ENCODE results near the gene LRRK1.

LRRK1 gene

GRCh38 chr15:101018450-101018849 is 99.3 kb downstream of the LRRK1 start:
- peaks cover 0 to 3% of the 10 kb centered on the region in 2 experiments for H3K27me3 ChIP-seq (ENCODE audit: control insufficient read depth in 1 of 2, insufficient read depth in 1 of 2, low read length in 2 of 2)
- H3K4me3 ChIP-seq (ENCODE audit: insufficient read depth in 1 of 2, low read depth in 1 of 2, low read length in 2 of 2) = no peak overlapping the region
- H3K14ac ChIP-seq (ENCODE audit: low read length in 2 of 2) = no peak overlapping the region
- H3K4ac ChIP-seq (ENCODE audit: low read depth in 1 of 2, low read length in 2 of 2) = no peak overlapping the region
- no peak for DNase-seq
- no peak overlapping the region for H3K23ac ChIP-seq (ENCODE audit: low read length in 2 of 2)
- H3K79me1 ChIP-seq (replicated peaks; ENCODE audit: low read length, poor library complexity, severe bottlenecking) = no peaks in the 10 kb centered on the region
- no peaks in the 10 kb centered on the region for H3K9me3 ChIP-seq (ENCODE audit: control insufficient read depth, low read length)
- no peak overlapping the region for H4K91ac ChIP-seq (ENCODE audit: low read length)
- no peak overlapping the region for H3K27ac ChIP-seq (ENCODE audit: low read length, poor library complexity, severe bottlenecking)
- no peak overlapping the region for H3K9ac ChIP-seq (ENCODE audit: low read length)
- no peak overlapping the region for H2BK5ac ChIP-seq (ENCODE audit: low read depth, low read length, poor library complexity, severe bottlenecking)
- no peak overlapping the region for H2AK5ac ChIP-seq (ENCODE audit: low read length, severe bottlenecking)
- no peak overlapping the region for H4K8ac ChIP-seq (ENCODE audit: low read length)
- no peak overlapping the region for H2BK15ac ChIP-seq (ENCODE audit: low read depth, poor library complexity, severe bottlenecking)
- peaks cover 0 to 70% of the 10 kb centered on the region in 2 experiments for H3K36me3 ChIP-seq (ENCODE audit: control insufficient read depth in 1 of 2, insufficient read depth in 2 of 2, low read depth in 1 of 2, low read length in 2 of 2)
- no peak overlapping the region for H3K18ac ChIP-seq (ENCODE audit: low read depth in 1 of 2, low read length in 2 of 2)
- 90% methylated on average over 13 of the region's 13 CpGs for WGBS
- H2AFZ ChIP-seq (ENCODE audit: low read depth, low read length) = no peak overlapping the region
- H2BK12ac ChIP-seq (ENCODE audit: low read length in 2 of 2) = no peak overlapping the region
- H3K4me2 ChIP-seq (ENCODE audit: low read length, poor library complexity, severe bottlenecking) = no peak overlapping the region
- peaks cover 3% of the 10 kb centered on the region for H3K4me1 ChIP-seq (ENCODE audit: control insufficient read depth, insufficient read depth, low read depth, low read length)
- no peak overlapping the region for H2BK120ac ChIP-seq (ENCODE audit: low read depth, low read length)

- Histone ChIP-seq H3K27ac (ENCODE audit: low read length, poor library complexity, severe bottlenecking) (no peak overlapping the region), H3K23ac (ENCODE audit: low read length in 2 of 2) (no peak overlapping the region), H2AK5ac (ENCODE audit: low read length, severe bottlenecking) (no peak overlapping the region), H3K79me1 (replicated peaks; ENCODE audit: low read length, poor library complexity, severe bottlenecking) (no peaks in the 10 kb centered on the region), H2BK12ac (ENCODE audit: low read length in 2 of 2) (no peak overlapping the region), H4K91ac (ENCODE audit: low read length) (no peak overlapping the region), H3K27me3 (ENCODE audit: control insufficient read depth in 1 of 2, insufficient read depth in 1 of 2, low read length in 2 of 2) (peaks cover 0 to 3% of the 10 kb centered on the region in 2 experiments), H3K14ac (ENCODE audit: low read length in 2 of 2) (no peak overlapping the region), H4K8ac (ENCODE audit: low read length) (no peak overlapping the region), H3K18ac (ENCODE audit: low read depth in 1 of 2, low read length in 2 of 2) (no peak overlapping the region), H2BK120ac (ENCODE audit: low read depth, low read length) (no peak overlapping the region), H2AFZ (ENCODE audit: low read depth, low read length) (no peak overlapping the region), H3K36me3 (ENCODE audit: control insufficient read depth in 1 of 2, insufficient read depth in 2 of 2, low read depth in 1 of 2, low read length in 2 of 2) (peaks cover 0 to 61% of the 10 kb centered on the region in 2 experiments), H3K4me3 (ENCODE audit: insufficient read depth in 1 of 2, low read depth in 1 of 2, low read length in 2 of 2) (no peak overlapping the region), H2BK5ac (ENCODE audit: low read depth, low read length, poor library complexity, severe bottlenecking) (no peak overlapping the region), H3K9me3 (ENCODE audit: control insufficient read depth, low read length) (no peaks in the 10 kb centered on the region), H2BK15ac (ENCODE audit: low read depth, poor library complexity, severe bottlenecking) (no peak overlapping the region), H3K4me1 (ENCODE audit: control insufficient read depth, insufficient read depth, low read depth, low read length) (peaks cover 3% of the 10 kb centered on the region), H3K9ac (ENCODE audit: low read length) (no peak overlapping the region), H3K4ac (ENCODE audit: low read depth in 1 of 2, low read length in 2 of 2) (no peak overlapping the region), H3K4me2 (ENCODE audit: low read length, poor library complexity, severe bottlenecking) (no peak overlapping the region)
- no peak for DNase-seq
- 89% methylated on average over 8 of the region's 9 CpGs for WGBS
Measured at GRCh38 chr15:101019366-101019896, 100.3 kb downstream of the LRRK1 start.

GRCh38 chr15:101020451-101020850 is 101.3 kb downstream of the LRRK1 start:
- no peak overlapping the region for H3K4me2 ChIP-seq (ENCODE audit: low read length, poor library complexity, severe bottlenecking)
- H3K79me1 ChIP-seq (replicated peaks; ENCODE audit: low read length, poor library complexity, severe bottlenecking) = no peaks in the 10 kb centered on the region
- no peak overlapping the region for H3K4me3 ChIP-seq (ENCODE audit: insufficient read depth in 1 of 2, low read depth in 1 of 2, low read length in 2 of 2)
- H3K4me1 ChIP-seq (ENCODE audit: control insufficient read depth, insufficient read depth, low read depth, low read length) = peaks cover under 1% of the 10 kb centered on the region
- H3K36me3 ChIP-seq (ENCODE audit: control insufficient read depth in 1 of 2, insufficient read depth in 2 of 2, low read depth in 1 of 2, low read length in 2 of 2) = peaks cover 2 to 63% of the 10 kb centered on the region in 2 experiments
- no peak overlapping the region for H3K27ac ChIP-seq (ENCODE audit: low read length, poor library complexity, severe bottlenecking)
- no peak overlapping the region for H3K18ac ChIP-seq (ENCODE audit: low read depth in 1 of 2, low read length in 2 of 2)
- WGBS = 95% methylated on average over 5 of the region's 5 CpGs
- H3K4ac ChIP-seq (ENCODE audit: low read depth in 1 of 2, low read length in 2 of 2) = no peak overlapping the region
- no peak overlapping the region for H3K23ac ChIP-seq (ENCODE audit: low read length in 2 of 2)
- no peak overlapping the region for H2BK15ac ChIP-seq (ENCODE audit: low read depth, poor library complexity, severe bottlenecking)
- no peak overlapping the region for H2AFZ ChIP-seq (ENCODE audit: low read depth, low read length)
- no peaks in the 10 kb centered on the region for H3K9me3 ChIP-seq (ENCODE audit: control insufficient read depth, low read length)
- no peak overlapping the region for H2BK12ac ChIP-seq (ENCODE audit: low read length in 2 of 2)
- H4K8ac ChIP-seq (ENCODE audit: low read length) = no peak overlapping the region
- H2BK5ac ChIP-seq (ENCODE audit: low read depth, low read length, poor library complexity, severe bottlenecking) = no peak overlapping the region
- no peak for DNase-seq
- no peak overlapping the region for H3K9ac ChIP-seq (ENCODE audit: low read length)
- H2BK120ac ChIP-seq (ENCODE audit: low read depth, low read length) = no peak overlapping the region
- H3K27me3 ChIP-seq (ENCODE audit: control insufficient read depth in 1 of 2, insufficient read depth in 1 of 2, low read length in 2 of 2) = peaks cover 0 to 3% of the 10 kb centered on the region in 2 experiments
- no peak overlapping the region for H2AK5ac ChIP-seq (ENCODE audit: low read length, severe bottlenecking)
- H3K14ac ChIP-seq (ENCODE audit: low read length in 2 of 2) = no peak overlapping the region
- H4K91ac ChIP-seq (ENCODE audit: low read length) = no peak overlapping the region

- Histone ChIP-seq H2AFZ (ENCODE audit: low read depth, low read length) (no peak overlapping the region), H3K4me2 (ENCODE audit: low read length, poor library complexity, severe bottlenecking) (no peak overlapping the region), H4K91ac (ENCODE audit: low read length) (no peak overlapping the region), H2BK15ac (ENCODE audit: low read depth, poor library complexity, severe bottlenecking) (no peak overlapping the region), H3K36me3 (ENCODE audit: control insufficient read depth in 1 of 2, insufficient read depth in 2 of 2, low read depth in 1 of 2, low read length in 2 of 2) (peaks cover 2 to 64% of the 10 kb centered on the region in 2 experiments), H3K14ac (ENCODE audit: low read length in 2 of 2) (no peak overlapping the region), H3K4me1 (ENCODE audit: control insufficient read depth, insufficient read depth, low read depth, low read length) (no peaks in the 10 kb centered on the region), H3K4me3 (ENCODE audit: insufficient read depth in 1 of 2, low read depth in 1 of 2, low read length in 2 of 2) (no peak overlapping the region), H2BK5ac (ENCODE audit: low read depth, low read length, poor library complexity, severe bottlenecking) (no peak overlapping the region), H2BK120ac (ENCODE audit: low read depth, low read length) (no peak overlapping the region), H3K18ac (ENCODE audit: low read depth in 1 of 2, low read length in 2 of 2) (no peak overlapping the region), H2AK5ac (ENCODE audit: low read length, severe bottlenecking) (no peak overlapping the region), H3K27ac (ENCODE audit: low read length, poor library complexity, severe bottlenecking) (no peak overlapping the region), H3K79me1 (replicated peaks; ENCODE audit: low read length, poor library complexity, severe bottlenecking) (no peaks in the 10 kb centered on the region), H2BK12ac (ENCODE audit: low read length in 2 of 2) (no peak overlapping the region), H3K9me3 (ENCODE audit: control insufficient read depth, low read length) (no peaks in the 10 kb centered on the region), H4K8ac (ENCODE audit: low read length) (no peak overlapping the region), H3K23ac (ENCODE audit: low read length in 2 of 2) (no peak overlapping the region), H3K4ac (ENCODE audit: low read depth in 1 of 2, low read length in 2 of 2) (no peak overlapping the region), H3K27me3 (ENCODE audit: control insufficient read depth in 1 of 2, insufficient read depth in 1 of 2, low read length in 2 of 2) (peaks cover 0 to 3% of the 10 kb centered on the region in 2 experiments), H3K9ac (ENCODE audit: low read length) (no peak overlapping the region)
- DNase-seq = no peak
- 91% methylated on average over 8 of the region's 10 CpGs for WGBS
Measured at GRCh38 chr15:101020945-101021344, 101.8 kb downstream of the LRRK1 start.
